Trophoblast cell (in vitro differentiated cells and primary cell): ENCODE data around the gene UPK1B.

Experiments
- DNase-seq, 2 donors: peaks; one replicate each; pipeline ENCODE4 v3.0.0-alpha.2; 2016
- H2AFZ ChIP-seq: 2 replicates; pipeline ENCODE4 v1.6.1; 2013; ENCODE audit warnings: low read length, moderate library complexity, mild to moderate bottlenecking; ENCODE audit not compliant: insufficient read depth, poor library complexity
- H2AK5ac ChIP-seq: 2 replicates; pipeline ENCODE4 v1.6.1; 2013; ENCODE audit warnings: mild to moderate bottlenecking, low read length
- H2BK120ac ChIP-seq: 2 replicates; pipeline ENCODE4 v1.6.1; 2013; ENCODE audit warnings: low read length, mild to moderate bottlenecking, moderate library complexity; ENCODE audit not compliant: insufficient read depth, poor library complexity
- H2BK12ac ChIP-seq: 2 replicates; pipeline ENCODE4 v1.6.1; 2013; ENCODE audit warnings: mild to moderate bottlenecking, low read length, moderate library complexity
- H2BK5ac ChIP-seq: 2 replicates; pipeline ENCODE4 v1.6.1; 2013; ENCODE audit warnings: low read length, low read depth, moderate library complexity, mild to moderate bottlenecking; ENCODE audit not compliant: poor library complexity
- H3K14ac ChIP-seq: 2 replicates; pipeline ENCODE4 v1.6.1; 2013; ENCODE audit warnings: mild to moderate bottlenecking, low read length
- H3K18ac ChIP-seq: 2 replicates; pipeline ENCODE4 v1.6.1; 2013; ENCODE audit warnings: mild to moderate bottlenecking, low read length
- H3K23ac ChIP-seq: 2 replicates; pipeline ENCODE4 v1.6.1; 2013; ENCODE audit warnings: low read length
- H3K27ac ChIP-seq: 2 replicates; pipeline ENCODE4 v1.5.1; 2013; ENCODE audit warnings: low read depth, mild to moderate bottlenecking, inconsistent platforms, low read length, moderate library complexity
- H3K27me3 ChIP-seq: 2 replicates; pipeline ENCODE4 v1.6.1; 2013; ENCODE audit warnings: inconsistent platforms, mild to moderate bottlenecking, low read length, moderate library complexity; ENCODE audit not compliant: insufficient read depth
- H3K36me3 ChIP-seq, 2 experiments: 1 replicate in 1 of 2; 2 replicates in 1 of 2; pipeline ENCODE4 v1.6.1; 2013; ENCODE audit warnings: low read length in 2 of 2, mild to moderate bottlenecking in 2 of 2, moderate library complexity in 1 of 2; ENCODE audit not compliant: insufficient read depth in 2 of 2, control insufficient read depth in 1 of 2
- H3K4ac ChIP-seq: 2 replicates; pipeline ENCODE4 v1.6.1; 2013; ENCODE audit warnings: low read depth, mild to moderate bottlenecking, low read length, moderate library complexity
- H3K4me1 ChIP-seq, 2 experiments: 1 replicate in 1 of 2; 2 replicates in 1 of 2; pipeline ENCODE4 v1.6.1; 2013; ENCODE audit warnings: low read length in 2 of 2, mild to moderate bottlenecking in 2 of 2, moderate library complexity in 1 of 2; ENCODE audit not compliant: insufficient read depth in 2 of 2, control insufficient read depth in 1 of 2
- H3K4me2 ChIP-seq: 2 replicates; pipeline ENCODE4 v1.6.1; 2013; ENCODE audit warnings: inconsistent platforms, mild to moderate bottlenecking, low read length, moderate library complexity
- H3K4me3 ChIP-seq: 2 replicates; pipeline ENCODE4 v1.5.1; 2013; ENCODE audit warnings: mild to moderate bottlenecking, low read depth, low read length, inconsistent platforms
- H3K79me1 ChIP-seq: one replicate; pipeline ENCODE4 v1.6.1; 2013; ENCODE audit warnings: low read length
- H3K79me2 ChIP-seq: 2 replicates; pipeline ENCODE4 v1.6.1; 2013; ENCODE audit warnings: low read length, mild to moderate bottlenecking; ENCODE audit not compliant: control insufficient read depth, insufficient read depth, poor library complexity
- H3K9ac ChIP-seq: 2 replicates; pipeline ENCODE4 v1.6.1; 2013; ENCODE audit warnings: mild to moderate bottlenecking, low read length
- H3K9me3 ChIP-seq: 2 replicates; pipeline ENCODE4 v1.6.1; 2013; ENCODE audit warnings: low read depth, mild to moderate bottlenecking, control low read depth, inconsistent platforms, low read length; ENCODE audit not compliant: insufficient read depth
- H4K12ac ChIP-seq: 2 replicates; pipeline ENCODE4 v1.6.1; 2013; ENCODE audit warnings: low read depth, mild to moderate bottlenecking, low read length, moderate library complexity
- H4K8ac ChIP-seq: 2 replicates; pipeline ENCODE4 v1.6.1; 2013; ENCODE audit warnings: low read depth, mild to moderate bottlenecking, low read length, moderate library complexity
- H4K91ac ChIP-seq: one replicate; pipeline ENCODE4 v1.6.1; 2013; ENCODE audit warnings: low read depth, mild to moderate bottlenecking, low read length, moderate library complexity
- whole genome bisulfite sequencing: extraction: QIAGEN DNeasy Blood & Tissue Kit; methylation state at CpG from one replicate; pipeline ENCODE4 v1.1.7; 2013; ENCODE audit warnings: missing lambda C conversion rate; ENCODE audit not compliant: insufficient read length, insufficient coverage; ENCODE audit errors: extremely low coverage; 5-methylcytosine and 5-hydroxymethylcytosine counted together

UPK1B gene

GRCh38 chr3:119184111-119184510 is 10.7 kb downstream of the UPK1B start:
- no peak overlapping the region for H3K4me2 ChIP-seq
- no peak overlapping the region for H3K27ac ChIP-seq
- H3K14ac ChIP-seq = no peak overlapping the region
- H3K4ac ChIP-seq = no peak overlapping the region
- DNase-seq = no peak
- no peak overlapping the region for H3K23ac ChIP-seq
- H2BK5ac ChIP-seq = no peak overlapping the region
- no peak overlapping the region for H2AK5ac ChIP-seq
- no peak overlapping the region for H4K8ac ChIP-seq
- H2BK12ac ChIP-seq = no peak overlapping the region
- H3K79me1 ChIP-seq = peaks cover 1% of the 10 kb centered on the region
- no peaks in the 10 kb centered on the region for H3K27me3 ChIP-seq
- no peak overlapping the region for H3K4me3 ChIP-seq
- H3K36me3 ChIP-seq = no peaks in the 10 kb centered on the region
- no CpG with 5 or more reads among the region's 9 CpGs for WGBS
- H3K18ac ChIP-seq = no peak overlapping the region
- no peaks in the 10 kb centered on the region for H3K9me3 ChIP-seq
- H4K91ac ChIP-seq = peak overlapping the region; percentile 7
- H3K9ac ChIP-seq = no peak overlapping the region
- H3K4me1 ChIP-seq = peaks cover 0 to 2% of the 10 kb centered on the region in 2 experiments
- no peaks in the 10 kb centered on the region for H3K79me2 ChIP-seq
- H4K12ac ChIP-seq = no peak overlapping the region
- no peak overlapping the region for H2AFZ ChIP-seq
- H2BK120ac ChIP-seq = no peak overlapping the region

GRCh38 chr3:119184796-119185570 is 11.6 kb downstream of the UPK1B start:
- Histone ChIP-seq H3K36me3 (no peaks in the 10 kb centered on the region), H3K4me1 (peaks cover 0 to 2% of the 10 kb centered on the region in 2 experiments), H3K4ac (no peak overlapping the region), H3K18ac (no peak overlapping the region), H3K4me3 (no peak overlapping the region), H2BK120ac (no peak overlapping the region), H2BK12ac (no peak overlapping the region), H2AFZ (no peak overlapping the region), H3K79me1 (peaks cover 1% of the 10 kb centered on the region), H3K79me2 (no peaks in the 10 kb centered on the region), H4K12ac (no peak overlapping the region), H4K8ac (no peak overlapping the region), H4K91ac (no peak overlapping the region), H3K4me2 (no peak overlapping the region), H3K23ac (no peak overlapping the region), H3K9me3 (no peaks in the 10 kb centered on the region), H3K27me3 (no peaks in the 10 kb centered on the region), H2BK5ac (no peak overlapping the region), H2AK5ac (no peak overlapping the region), H3K27ac (no peak overlapping the region), H3K14ac (no peak overlapping the region), H3K9ac (no peak overlapping the region)
- DNase-seq = peak; percentile 58 to 88
- 100% methylated on average over 2 of the region's 7 CpGs for whole genome bisulfite sequencing

- Histone ChIP-seq H3K9me3 (no peaks in the 10 kb centered on the region), H3K27ac (no peak overlapping the region), H3K36me3 (no peaks in the 10 kb centered on the region), H2BK12ac (no peak overlapping the region), H3K4me1 (peaks cover 0 to 2% of the 10 kb centered on the region in 2 experiments), H3K27me3 (no peaks in the 10 kb centered on the region), H2AFZ (no peak overlapping the region), H3K23ac (no peak overlapping the region), H4K8ac (no peak overlapping the region), H3K79me1 (peaks cover 1% of the 10 kb centered on the region), H3K9ac (no peak overlapping the region), H2AK5ac (no peak overlapping the region), H3K18ac (no peak overlapping the region), H3K4me2 (no peak overlapping the region), H2BK5ac (no peak overlapping the region), H4K12ac (no peak overlapping the region), H2BK120ac (no peak overlapping the region), H3K4me3 (no peak overlapping the region), H4K91ac (no peak overlapping the region), H3K4ac (no peak overlapping the region), H3K14ac (no peak overlapping the region), H3K79me2 (no peaks in the 10 kb centered on the region)
- peak; percentile 55 to 87 for DNase-seq
These were observed 13.9 kb downstream of the UPK1B start for GRCh38 chr3:119187266-119187665.

GRCh38 chr3:119191800-119192199 is 18.4 kb downstream of the UPK1B start:
- Histone ChIP-seq H2AFZ (no peak overlapping the region), H3K36me3 (no peaks in the 10 kb centered on the region), H2BK5ac (no peak overlapping the region), H3K4me1 (peaks cover 0 to 2% of the 10 kb centered on the region in 2 experiments), H3K27ac (no peak overlapping the region), H3K14ac (no peak overlapping the region), H3K23ac (no peak overlapping the region), H3K4ac (no peak overlapping the region), H3K4me2 (no peak overlapping the region), H3K9me3 (no peaks in the 10 kb centered on the region), H3K9ac (no peak overlapping the region), H2BK12ac (no peak overlapping the region), H4K91ac (no peak overlapping the region), H2BK120ac (no peak overlapping the region), H2AK5ac (no peak overlapping the region), H4K12ac (no peak overlapping the region), H3K27me3 (no peaks in the 10 kb centered on the region), H3K79me2 (no peaks in the 10 kb centered on the region), H3K4me3 (no peak overlapping the region), H4K8ac (no peak overlapping the region), H3K79me1 (no peaks in the 10 kb centered on the region), H3K18ac (no peak overlapping the region)
- no peak for DNase-seq
- no CpG with 5 or more reads among the region's 1 CpG for WGBS
